Uterus (tissue), 4 donors: ENCODE measurements around the gene KCNG1. TPM values are rescaled to one million over a fixed set of nuclear protein-coding genes. Genes with fewer than 3 reads are reported as not detected.

ENCODE experiments used
- DNase-seq, 2 donors: peaks; one replicate each; pipeline ENCODE4 v3.0.0-alpha.2; 2019 to 2020
- H3K27ac ChIP-seq, 2 donors: fragments of 200-600 bp; sonication (generic); 1 replicate in 1 of 2; 2 replicates in 1 of 2; pipeline ENCODE4 v1.5.1; 2016 to 2018
- H3K27me3 ChIP-seq, 2 donors: fragments of 200-600 bp; sonication (generic); one replicate each; pipeline ENCODE4 v1.5.1; 2018 to 2019; ENCODE audit warnings: control low read depth in 1 of 2
- H3K36me3 ChIP-seq, 2 donors: fragments of 200-600 bp; sonication (generic); one replicate each; pipeline ENCODE4 v1.5.1; 2019; ENCODE audit warnings: control low read depth in 1 of 2
- H3K4me1 ChIP-seq, 2 donors: fragments of 200-600 bp; sonication (generic); one replicate each; pipeline ENCODE4 v1.5.1; 2018 to 2019; ENCODE audit warnings: control low read depth in 1 of 2
- H3K4me3 ChIP-seq, 2 donors: fragments of 200-600 bp; sonication (generic); 1 replicate in 1 of 2; 2 replicates in 1 of 2; pipeline ENCODE4 v1.5.1; 2018 to 2019; ENCODE audit warnings: mild to moderate bottlenecking in 1 of 2
- H3K9me3 ChIP-seq, 2 donors: fragments of 200-600 bp; sonication (generic); one replicate each; pipeline ENCODE4 v1.5.1; 2019; ENCODE audit warnings: control low read depth in 1 of 2
- POLR2A ChIP-seq, 2 donors: fragments of 450-650 bp; IDR thresholded peaks; one replicate each; pipeline ENCODE4 v1.6.1; 2016; ENCODE audit warnings: antibody characterized with exemption in 2 of 2, mild to moderate bottlenecking in 1 of 2, moderate library complexity in 1 of 2
- intact Hi-C: fragments of 100-400 bp; cut with DNase I; formaldehyde crosslinking; loops from one replicate; pipeline ENCODE4 v1.15.1; 2023; ENCODE audit warnings: low total_unique reads
- total RNA-seq, 4 donors: library from RNA; depleted of rRNA in 3 of 4; stranded (reverse); fragments of >200 nt in 3 of 4; gene quantifications; one replicate each; pipeline versions ENCODE4 v1.1.0 to v1.2.4, GENCODE V29; 2014 to 2023
- TF ChIP-seq, protein P1 (sequence below), 4 experiments: fragments of 200-600 bp in 2 of 4; fragments of 450-650 bp in 2 of 4; sonication (generic) in 2 of 4; IDR thresholded peaks; one replicate each; pipeline ENCODE4 v1.5.1; 2016 to 2019; ENCODE audit warnings: antibody characterized with exemption in 4 of 4, mild to moderate bottlenecking in 2 of 4, moderate library complexity in 1 of 4
- donor health status: DM: yes; HTN: yes; CAD: no.

The KCNG1 gene
- total RNA-seq, 4 donors from 2014 or later, result 0.88 to 109 (median 44.1) TPM

DNA sequence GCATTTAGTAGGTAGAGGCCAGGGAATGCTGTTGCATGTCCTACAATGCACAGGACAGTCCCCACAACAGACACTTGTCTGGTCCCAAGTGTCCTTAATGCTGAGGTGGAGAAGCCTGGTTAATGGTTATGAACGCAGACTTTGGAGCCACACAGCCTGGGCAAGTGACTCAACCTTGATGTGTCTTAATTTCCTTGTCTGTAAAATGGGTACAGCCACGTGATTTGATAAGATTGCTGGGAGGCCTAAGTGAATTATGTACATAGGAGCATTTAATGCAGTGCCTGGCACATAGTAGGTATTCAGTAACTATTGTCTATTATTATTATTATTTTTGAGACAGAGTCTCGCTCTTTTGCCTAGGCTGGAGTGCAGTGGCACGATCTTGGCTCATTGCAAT is 11.4 kb downstream of the KCNG1 start:
- Histone ChIP-seq H3K4me1 (no peaks in the 10 kb centered on the region), H3K27me3 (no peaks in the 10 kb centered on the region), H3K36me3 (no peaks in the 10 kb centered on the region), H3K9me3 (no peaks in the 10 kb centered on the region), H3K4me3 (no peak overlapping the region), H3K27ac (no peak overlapping the region)
- DNase-seq, result no peak
- no peak for TF ChIP-seq POLR2A (IDR thresholded peaks at IDR 0.05)
- TF ChIP-seq, protein P1, sequence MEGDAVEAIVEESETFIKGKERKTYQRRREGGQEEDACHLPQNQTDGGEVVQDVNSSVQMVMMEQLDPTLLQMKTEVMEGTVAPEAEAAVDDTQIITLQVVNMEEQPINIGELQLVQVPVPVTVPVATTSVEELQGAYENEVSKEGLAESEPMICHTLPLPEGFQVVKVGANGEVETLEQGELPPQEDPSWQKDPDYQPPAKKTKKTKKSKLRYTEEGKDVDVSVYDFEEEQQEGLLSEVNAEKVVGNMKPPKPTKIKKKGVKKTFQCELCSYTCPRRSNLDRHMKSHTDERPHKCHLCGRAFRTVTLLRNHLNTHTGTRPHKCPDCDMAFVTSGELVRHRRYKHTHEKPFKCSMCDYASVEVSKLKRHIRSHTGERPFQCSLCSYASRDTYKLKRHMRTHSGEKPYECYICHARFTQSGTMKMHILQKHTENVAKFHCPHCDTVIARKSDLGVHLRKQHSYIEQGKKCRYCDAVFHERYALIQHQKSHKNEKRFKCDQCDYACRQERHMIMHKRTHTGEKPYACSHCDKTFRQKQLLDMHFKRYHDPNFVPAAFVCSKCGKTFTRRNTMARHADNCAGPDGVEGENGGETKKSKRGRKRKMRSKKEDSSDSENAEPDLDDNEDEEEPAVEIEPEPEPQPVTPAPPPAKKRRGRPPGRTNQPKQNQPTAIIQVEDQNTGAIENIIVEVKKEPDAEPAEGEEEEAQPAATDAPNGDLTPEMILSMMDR (IDR thresholded peaks at IDR 0.05), result no peak
- intact Hi-C loops, result no loop called here

DNA sequence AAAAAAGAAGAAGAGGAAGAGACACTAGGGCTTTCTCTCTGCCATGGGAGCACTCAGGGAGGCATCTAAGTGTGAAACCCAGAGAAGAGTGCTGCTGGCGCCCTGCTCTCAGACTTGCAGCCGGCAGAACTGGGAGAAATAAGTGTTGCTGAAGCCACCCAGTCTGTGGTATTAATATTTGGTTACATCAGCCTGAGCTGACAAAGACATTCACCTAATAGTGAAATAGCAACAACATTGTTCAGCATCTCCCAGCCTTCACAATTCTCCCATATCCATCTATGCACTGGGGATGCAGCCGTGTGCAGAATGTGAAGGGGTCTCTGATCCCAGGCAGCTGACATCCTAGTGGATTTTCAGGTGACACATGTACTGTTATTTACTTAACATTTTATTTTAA is 12.0 kb downstream of the KCNG1 start:
- TF ChIP-seq, protein P1 (IDR thresholded peaks at IDR 0.05), result no peak
- TF ChIP-seq POLR2A (IDR thresholded peaks at IDR 0.05), result no peak
- intact Hi-C loops, result no loop called here

DNA sequence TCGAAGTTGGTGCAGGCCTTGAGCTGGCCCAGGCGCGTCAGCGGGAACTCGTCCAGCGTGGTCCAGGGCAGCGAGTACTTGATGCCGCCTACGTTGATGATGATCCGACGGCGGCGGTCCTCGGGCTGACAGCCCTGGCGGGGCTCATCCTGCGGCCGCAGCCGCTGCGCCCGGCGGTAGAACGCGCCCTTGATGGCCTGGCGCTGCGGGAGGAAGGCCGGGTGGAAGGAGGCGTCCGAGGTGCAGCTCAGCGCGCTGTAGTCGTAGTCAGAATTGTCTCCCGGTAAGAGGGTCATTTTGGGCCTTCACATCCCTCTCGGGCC is 12.9 kb downstream of the KCNG1 start:
- Histone ChIP-seq H3K9me3 (no peaks in the 10 kb centered on the region), H3K4me1 (no peaks in the 10 kb centered on the region), H3K27ac (no peak overlapping the region), H3K4me3 (no peak overlapping the region), H3K36me3 (no peaks in the 10 kb centered on the region), H3K27me3 (no peaks in the 10 kb centered on the region)
- no peak for TF ChIP-seq POLR2A (IDR thresholded peaks at IDR 0.05)
- TF ChIP-seq, protein P1 (IDR thresholded peaks at IDR 0.05), result no peak
- DNase-seq, result no peak
- intact Hi-C loops, result no loop called here

More for the DNA sequence above, 12.0 kb downstream of the KCNG1 start:
- Histone ChIP-seq H3K36me3 (no peaks in the 10 kb centered on the region), H3K4me1 (no peaks in the 10 kb centered on the region), H3K4me3 (no peak overlapping the region), H3K27me3 (no peaks in the 10 kb centered on the region), H3K9me3 (no peaks in the 10 kb centered on the region), H3K27ac (no peak overlapping the region)
- DNase-seq, result no peak

DNA sequence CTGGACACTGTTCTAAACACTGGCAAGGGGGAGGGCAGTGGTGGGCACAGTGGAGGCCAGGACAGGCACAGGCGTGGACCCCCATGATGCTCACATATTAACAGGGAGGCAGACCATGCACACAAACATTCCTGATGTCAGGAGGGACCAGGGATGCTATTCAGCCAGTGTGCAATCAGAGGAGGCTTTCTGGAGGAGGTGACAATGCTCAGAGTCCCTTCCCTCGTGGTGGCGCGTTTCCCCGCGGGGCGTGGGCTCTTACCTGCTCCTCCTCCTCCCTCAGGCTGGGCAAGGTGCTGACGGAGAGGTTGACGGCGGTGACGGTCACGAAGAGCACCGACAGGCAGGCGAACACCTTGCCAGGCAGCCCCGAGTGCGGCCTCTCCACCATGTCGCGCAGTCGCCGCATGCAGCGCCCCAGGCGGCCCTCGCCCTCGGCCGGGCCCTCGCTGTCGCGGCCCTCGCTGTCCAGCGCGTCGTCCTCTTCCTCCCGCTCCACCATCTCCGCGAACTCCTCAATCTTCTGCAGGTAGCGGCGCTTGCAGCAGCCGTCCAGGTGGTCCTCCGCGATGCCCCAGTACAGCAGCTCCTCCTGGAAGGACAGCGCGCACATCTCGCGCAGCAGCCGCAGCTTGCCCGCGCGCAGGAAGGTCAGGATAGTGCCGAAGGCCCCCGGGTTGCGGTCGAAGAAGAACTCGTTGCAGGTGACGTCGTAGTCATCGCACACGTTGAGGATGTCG is 13.4 kb downstream of the KCNG1 start:
- no peak overlapping the region for H3K4me3 ChIP-seq
- intact Hi-C loops, result no loop called here
- no peaks in the 10 kb centered on the region for H3K36me3 ChIP-seq
- TF ChIP-seq POLR2A (IDR thresholded peaks at IDR 0.05), result no peak
- TF ChIP-seq, protein P1 (IDR thresholded peaks at IDR 0.05), result no peak
- no peak for DNase-seq
- no peaks in the 10 kb centered on the region for H3K4me1 ChIP-seq
- H3K27me3 ChIP-seq, result no peaks in the 10 kb centered on the region
- no peaks in the 10 kb centered on the region for H3K9me3 ChIP-seq
- H3K27ac ChIP-seq, result no peak overlapping the region

DNA sequence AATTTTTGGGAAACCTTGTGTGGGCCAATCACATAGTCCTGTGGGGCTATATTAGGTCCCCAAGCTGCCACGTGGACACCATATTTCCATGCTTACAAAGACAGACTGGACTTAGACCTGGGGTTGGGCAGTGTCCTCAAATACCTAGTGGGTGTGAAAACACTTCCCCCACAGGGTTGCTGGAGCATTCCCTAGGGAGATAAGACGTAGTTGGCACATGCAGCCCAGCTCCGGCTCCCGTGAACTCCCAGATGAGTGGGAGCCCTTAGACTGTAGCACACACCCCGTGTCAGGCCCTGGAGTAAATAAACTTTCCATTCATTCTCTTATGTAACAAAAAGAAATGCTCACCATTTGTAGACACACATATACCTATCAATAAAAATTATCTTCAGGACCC is 14.2 kb downstream of the KCNG1 start:
- TF ChIP-seq, protein P1 (IDR thresholded peaks at IDR 0.05), result no peak
- TF ChIP-seq POLR2A (IDR thresholded peaks at IDR 0.05), result no peak
- intact Hi-C loops, result no loop called here

More for the DNA sequence above, 14.2 kb downstream of the KCNG1 start:
- H3K9me3 ChIP-seq, result no peaks in the 10 kb centered on the region
- no peak overlapping the region for H3K27ac ChIP-seq
- no peak for DNase-seq
- H3K27me3 ChIP-seq, result no peaks in the 10 kb centered on the region
- no peaks in the 10 kb centered on the region for H3K36me3 ChIP-seq
- H3K4me1 ChIP-seq, result no peaks in the 10 kb centered on the region
- no peak overlapping the region for H3K4me3 ChIP-seq
